ENCODE data around the gene SLC25A53. TPM values are rescaled to one million over a fixed set of nuclear protein-coding genes. Genes with fewer than 3 reads are reported as not detected.

The SLC25A53 gene, protein sequence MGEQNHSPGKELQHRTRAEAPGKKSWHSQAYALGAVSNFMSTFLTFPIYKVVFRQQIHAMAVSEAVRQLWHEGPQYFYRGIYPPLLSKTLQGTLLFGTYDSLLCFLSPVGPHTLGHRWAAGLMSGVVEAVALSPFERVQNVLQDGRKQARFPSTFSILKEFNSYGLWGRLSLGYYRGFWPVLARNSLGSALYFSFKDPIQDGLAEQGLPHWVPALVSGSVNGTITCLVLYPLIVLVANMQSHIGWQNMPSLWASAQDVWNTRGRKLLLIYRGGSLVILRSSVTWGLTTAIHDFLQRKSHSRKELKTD
- 10 to 100 TPM; 23.9 to 28.8 (median 24.8) TPM for total RNA-seq

- peaks cover 10 to 17% (median 14%) of the 10 kb centered on the region in 4 donors for H3K4me1 ChIP-seq
- no peaks in the 10 kb centered on the region for H3K9me3 ChIP-seq
- DNase-seq (ENCODE audit: extremely low spot score): peak; percentile 91
- WGBS: 47% methylated on average over 44 of the region's 44 CpGs
- intact Hi-C loops (cut with DNase I): no loop called here
- H3K27ac ChIP-seq (replicated peaks in 1 of 4): peak within 1 kb of the TSS; percentile 80 to 88 (median 86)
- no peaks in the 10 kb centered on the region for H3K36me3 ChIP-seq
- no peak for TF ChIP-seq EP300 (IDR thresholded peaks at IDR 0.05)
- peak; percentile 70 to 79 for TF ChIP-seq POLR2AphosphoS5 (IDR thresholded peaks at IDR 0.05)
- no peak for TF ChIP-seq CTCF (IDR thresholded peaks at IDR 0.05)
- TF ChIP-seq POLR2A (IDR thresholded peaks at IDR 0.05; ENCODE audit: low read depth): no peak
- peak within 1 kb of the TSS; percentile 58 to 67 (median 62) for H3K4me3 ChIP-seq
- no peaks in the 10 kb centered on the region for H3K27me3 ChIP-seq
Observed at GRCh38 chrX:104156630-104157529, at the start of gene SLC25A53. Gene SLC25A53, minus strand, starts transcription at chrX:104157009. Its CDS starts 51,752 bp downstream, at chrX:104105257.

- no peaks in the 10 kb centered on the region for H3K9me3 ChIP-seq
- no peaks in the 10 kb centered on the region for H3K4me1 ChIP-seq
- WGBS: 86% methylated on average over 5 of the region's 5 CpGs
- TF ChIP-seq POLR2AphosphoS5 (IDR thresholded peaks at IDR 0.05) (no peak), EP300 (IDR thresholded peaks at IDR 0.05) (no peak), POLR2A (IDR thresholded peaks at IDR 0.05; ENCODE audit: low read depth) (no peak), CTCF (IDR thresholded peaks at IDR 0.05) (no peak)
- intact Hi-C loops (cut with DNase I): no loop called here
- peaks cover 0 to 2% (median under 1%) of the 10 kb centered on the region in 4 donors for H3K36me3 ChIP-seq
- no peak for DNase-seq (ENCODE audit: extremely low spot score)
- H3K4me3 ChIP-seq: no peak overlapping the region
- H3K27ac ChIP-seq (replicated peaks in 1 of 4): no peak overlapping the region
- no peaks in the 10 kb centered on the region for H3K27me3 ChIP-seq
Observed at GRCh38 chrX:104205548-104205947, 48.7 kb upstream of the SLC25A53 start.

DNA sequence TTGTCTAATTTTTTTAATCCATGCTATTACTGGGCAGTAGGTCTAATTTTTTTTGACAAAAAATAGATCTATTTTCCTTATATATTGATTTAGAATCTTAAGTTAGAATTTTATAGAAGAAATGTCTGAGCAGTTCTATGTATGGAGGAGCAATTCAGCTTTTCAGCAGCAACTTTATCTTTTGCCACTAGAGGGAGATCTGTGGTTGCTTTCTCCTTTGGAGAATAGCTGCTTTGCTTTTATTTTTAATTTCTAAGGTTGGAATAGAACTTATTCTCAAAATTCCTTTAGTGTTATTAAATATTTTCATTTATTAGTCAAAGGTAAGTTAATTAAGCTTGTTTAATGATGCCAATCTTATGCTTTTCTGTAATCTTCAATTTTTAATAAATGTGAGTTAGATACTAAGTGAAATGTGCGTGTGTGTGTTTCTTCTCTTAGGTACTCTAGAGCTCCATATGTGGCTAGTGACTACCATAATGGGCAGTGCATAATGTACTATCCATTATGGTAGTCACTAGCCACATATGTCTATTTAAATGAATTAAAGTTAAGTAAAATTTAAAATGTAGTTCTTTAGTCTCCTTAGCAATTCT, 38.8 kb upstream of the SLC25A53 start:
- no peak overlapping the region for H3K4me3 ChIP-seq
- peaks cover 0 to 32% (median 3%) of the 10 kb centered on the region in 4 donors for H3K36me3 ChIP-seq
- no peaks in the 10 kb centered on the region for H3K27me3 ChIP-seq
- TF ChIP-seq POLR2AphosphoS5 (IDR thresholded peaks at IDR 0.05) (no peak), CTCF (IDR thresholded peaks at IDR 0.05) (peak; percentile 49 to 76 (median 66)), POLR2A (IDR thresholded peaks at IDR 0.05; ENCODE audit: low read depth) (no peak), EP300 (IDR thresholded peaks at IDR 0.05) (no peak)
- intact Hi-C loops (cut with DNase I): no loop called here
- no peaks in the 10 kb centered on the region for H3K9me3 ChIP-seq
- WGBS: 89% methylated on average over 1 of the region's 1 CpG
- DNase-seq (ENCODE audit: extremely low spot score): no peak
- H3K4me1 ChIP-seq: no peaks in the 10 kb centered on the region
- H3K27ac ChIP-seq (replicated peaks in 1 of 4): no peak overlapping the region

DNA sequence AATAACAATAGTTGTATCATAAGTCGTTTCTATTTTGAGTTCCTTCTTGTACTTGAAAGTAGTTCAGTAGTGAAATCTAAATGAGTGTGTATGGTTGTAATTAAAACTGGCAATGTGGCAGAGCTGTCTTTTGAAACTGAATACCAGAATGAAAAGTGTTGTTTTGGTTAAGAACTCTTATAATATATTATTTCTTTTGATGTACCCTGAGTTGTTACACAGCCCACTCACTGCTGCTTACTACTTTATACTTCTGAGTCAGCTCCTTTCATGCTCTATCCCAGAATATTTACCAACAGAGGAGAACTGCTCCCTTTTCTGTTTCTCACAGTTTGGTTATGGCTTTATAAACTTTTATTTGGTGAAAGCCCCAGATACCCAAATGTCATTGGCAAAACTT, 38.2 kb upstream of the SLC25A53 start:
- Histone ChIP-seq H3K4me1 (no peaks in the 10 kb centered on the region), H3K27me3 (no peaks in the 10 kb centered on the region), H3K4me3 (no peak overlapping the region), H3K36me3 (peaks cover 0 to 33% (median 3%) of the 10 kb centered on the region in 4 donors), H3K27ac (replicated peaks in 1 of 4) (no peak overlapping the region), H3K9me3 (no peaks in the 10 kb centered on the region)
- intact Hi-C loops (cut with DNase I): no loop called here
- no peak for DNase-seq (ENCODE audit: extremely low spot score)
- 37% methylated on average over 1 of the region's 1 CpG for WGBS
- no peak for TF ChIP-seq POLR2A (IDR thresholded peaks at IDR 0.05; ENCODE audit: low read depth)
- no peak for TF ChIP-seq CTCF (IDR thresholded peaks at IDR 0.05)
- no peak for TF ChIP-seq EP300 (IDR thresholded peaks at IDR 0.05)
- no peak for TF ChIP-seq POLR2AphosphoS5 (IDR thresholded peaks at IDR 0.05)
